HCT116 (cell line): ENCODE data around the gene ZNF618. TPM values are rescaled to one million over a fixed set of nuclear protein-coding genes. Genes with fewer than 3 reads are reported as not detected.

ENCODE experiments used
- ATAC-seq: fragments of 200-7000 bp; cut with Tn5 transposase; 2 replicates; pipeline ENCODE4 v1.9.1; 2020; ENCODE audit warnings: mild to moderate bottlenecking, moderate library complexity
- BruUV-seq: library from RNA; stranded (reverse); fragments of 400-500 nt; replicated peaks from 2 replicates; lab custom pipeline; 2021; lab: Mats Ljungman, UMichigan
- CTCF ChIA-PET: fragments of 300-600 bp; sonication (Branson Sonifier 250); formaldehyde crosslinking; loops from one replicate; lab custom pipeline; 2021; ENCODE audit warnings: antibody characterized with exemption; lab: Charles Lee
- POLR2A ChIA-PET: fragments of 300-600, 350-600 bp; sonication (Branson Sonifier 250); formaldehyde crosslinking; loops from one replicate; lab custom pipeline; 2021; ENCODE audit warnings: antibody characterized with exemption; lab: Charles Lee
- RAD21 ChIA-PET, 2 experiments: fragments of 300-600 bp; sonication (Branson Sonifier 250); formaldehyde crosslinking; loops; one replicate each; lab custom pipeline; 2023; ENCODE audit warnings: low total read pairs in 2 of 2; ENCODE audit not compliant: uncharacterized antibody in 2 of 2, unreplicated experiment in 2 of 2, low non-redundant PET in 1 of 2; lab: Charles Lee
- DNase-seq: peaks from one replicate; pipeline ENCODE4 v3.0.0-alpha.2; 2010; ENCODE audit warnings: low read depth, low spot score
- H2AFZ ChIP-seq: fragments of 200-600 bp; shearing (Covaris generic), sonication (generic); 2 replicates; pipeline ENCODE4 v1.6.1; 2017; ENCODE audit warnings: low read depth, mixed run types, mixed read lengths, antibody characterized with exemption, low read length; ENCODE audit not compliant: poor library complexity, severe bottlenecking
- H3K27ac ChIP-seq: 2 replicates; pipeline ENCODE4 v1.5.1; 2012; ENCODE audit warnings: low read depth, low read length
- H3K27me3 ChIP-seq: fragments of 200-600 bp; sonication (generic); 2 replicates; pipeline ENCODE4 v1.6.1; 2016; ENCODE audit warnings: mixed run types, low read length, mixed read lengths; ENCODE audit not compliant: insufficient read depth
- H3K36me3 ChIP-seq, 2 experiments: fragments of 200-500 bp in 1 of 2; fragments of 200-600 bp in 1 of 2; sonication (Bioruptor generic) in 1 of 2; sonication (generic) in 1 of 2; 2 replicates each; pipeline versions ENCODE4 v1.5.1 to v1.6.1; 2014 to 2016; ENCODE audit warnings: low read length in 2 of 2, inconsistent platforms in 1 of 2, mixed read lengths in 1 of 2, mixed run types in 1 of 2; ENCODE audit not compliant: insufficient read depth in 2 of 2, control insufficient read depth in 1 of 2
- H3K4me1 ChIP-seq, 2 experiments: fragments of 200-600 bp in 1 of 2; sonication (generic) in 1 of 2; 2 replicates each; pipeline versions ENCODE4 v1.5.1 to v1.6.1; 2012 to 2017; ENCODE audit warnings: low read length in 2 of 2, inconsistent platforms in 1 of 2, mild to moderate bottlenecking in 1 of 2, mixed read lengths in 1 of 2, mixed run types in 1 of 2, moderate library complexity in 1 of 2; ENCODE audit not compliant: insufficient read depth in 2 of 2, control insufficient read depth in 1 of 2
- H3K4me2 ChIP-seq: fragments of 200-600 bp; sonication (generic); 2 replicates; pipeline ENCODE4 v1.6.1; 2017; ENCODE audit warnings: mixed run types, low read length, mixed read lengths
- H3K4me3 ChIP-seq, 2 experiments: fragments of 200-600 bp in 1 of 2; sonication (generic) in 1 of 2; replicated peaks in 1 of 2; 2 replicates each; pipeline ENCODE4 v1.5.1; 2011 to 2016; ENCODE audit warnings: low read length in 2 of 2, control low read depth in 1 of 2, low read depth in 1 of 2, mild to moderate bottlenecking in 1 of 2, mixed read lengths in 1 of 2, mixed run types in 1 of 2
- H3K79me2 ChIP-seq: fragments of 200-600 bp; sonication (generic); 2 replicates; pipeline ENCODE4 v1.6.1; 2017; ENCODE audit warnings: mild to moderate bottlenecking, mixed run types, low read length, moderate library complexity, mixed read lengths; ENCODE audit not compliant: insufficient read depth
- H3K9ac ChIP-seq: fragments of 200-600 bp; sonication (generic); 2 replicates; pipeline ENCODE4 v1.6.1; 2016; ENCODE audit warnings: low read length, mixed read lengths
- H3K9me2 ChIP-seq: fragments of 200-600 bp; sonication (generic), shearing (Covaris generic); 2 replicates; pipeline ENCODE4 v1.6.1; 2017; ENCODE audit warnings: mixed run types, mild to moderate bottlenecking, moderate library complexity; ENCODE audit not compliant: insufficient read depth
- H3K9me3 ChIP-seq, 2 experiments: fragments of 200-500 bp in 1 of 2; fragments of 200-600 bp in 1 of 2; sonication (Bioruptor generic) in 1 of 2; sonication (generic) in 1 of 2; 2 replicates each; pipeline ENCODE4 v1.6.1; 2014 to 2017; ENCODE audit warnings: low read length in 2 of 2, mixed read lengths in 2 of 2, inconsistent platforms in 1 of 2, low read depth in 1 of 2, mild to moderate bottlenecking in 1 of 2, mixed run types in 1 of 2, moderate library complexity in 1 of 2; ENCODE audit not compliant: control insufficient read depth in 1 of 2, insufficient read depth in 1 of 2
- H4K20me1 ChIP-seq: fragments of 200-600 bp; sonication (generic), shearing (Covaris generic); 2 replicates; pipeline ENCODE4 v1.6.1; 2017; ENCODE audit warnings: mixed run types, mild to moderate bottlenecking, moderate library complexity; ENCODE audit not compliant: insufficient read depth
- EZH2phosphoT487 ChIP-seq: fragments of 200-600 bp; IDR thresholded peaks from 2 replicates; pipeline ENCODE4 v1.6.1; 2018; ENCODE audit warnings: antibody characterized with exemption, borderline replicate concordance
- POLR2A ChIP-seq: IDR thresholded peaks from 2 replicates; pipeline ENCODE4 v1.7.0; 2011; ENCODE audit warnings: borderline replicate concordance; ENCODE audit not compliant: insufficient read depth, insufficient read length; ENCODE audit errors: extremely low read depth
- RAD21 ChIP-seq: IDR thresholded peaks from 2 replicates; pipeline ENCODE4 v1.6.1; 2012; ENCODE audit warnings: low read depth, mild to moderate bottlenecking
- TCF7L2 ChIP-seq: IDR thresholded peaks from 2 replicates; pipeline ENCODE4 v1.7.0; 2011; ENCODE audit warnings: borderline replicate concordance, inconsistent platforms; ENCODE audit not compliant: insufficient read depth, insufficient read length; ENCODE audit errors: extremely low read depth
- ZFX ChIP-seq: fragments of 450-650 bp; IDR thresholded peaks from 2 replicates; pipeline ENCODE4 v1.6.1; 2017
- intact Hi-C: fragments of 100-400 bp; cut with micrococcal nuclease; formaldehyde crosslinking; loops from 2 replicates; pipeline ENCODE4 v1.10.0; 2022
- total RNA-seq: library from RNA; stranded (reverse); gene quantifications from one replicate; pipeline ENCODE4 v1.2.1, GENCODE V29; 2021; ENCODE audit not compliant: unreplicated experiment
- TF ChIP-seq, protein P1 (sequence below): IDR thresholded peaks from 2 replicates; pipeline ENCODE4 v1.6.1; 2012; ENCODE audit warnings: low read depth

ZNF618 gene
- total RNA-seq, 1 experiment from 2014 or later: 13.5 TPM

DNA sequence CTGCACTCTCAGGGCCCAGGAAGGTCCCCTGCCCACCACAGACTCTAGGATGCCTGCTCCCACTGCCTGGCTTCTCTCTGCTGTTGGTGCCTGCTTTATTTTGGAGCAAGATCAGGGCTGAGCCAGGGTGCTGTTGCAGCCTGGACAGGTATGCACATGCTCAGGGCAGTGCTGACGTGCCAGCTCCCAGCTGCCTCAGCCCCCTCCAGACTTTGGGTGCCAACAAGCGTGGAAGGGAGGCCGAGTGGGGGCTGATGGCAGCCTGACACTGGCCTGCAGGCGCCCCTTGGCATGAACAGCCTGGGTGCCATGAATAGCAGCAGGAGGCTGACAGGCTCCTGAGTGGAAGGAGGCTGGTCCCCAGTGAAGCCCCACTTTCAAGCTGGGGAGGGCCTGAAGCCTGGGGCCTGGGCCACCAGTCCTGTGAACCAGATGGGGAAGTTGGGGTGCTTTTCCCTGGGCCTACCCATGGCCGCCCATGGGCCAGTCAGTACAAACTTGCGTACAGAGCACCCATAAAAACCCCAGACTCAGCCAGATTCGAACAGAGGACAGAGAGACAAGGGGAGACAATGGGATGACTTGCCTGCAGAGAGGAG, 195.2 kb downstream of the ZNF618 start:
- Histone ChIP-seq H3K27me3 (peaks cover 11% of the 10 kb centered on the region), H3K4me1 (no peaks in the 10 kb centered on the region), H3K27ac (no peak overlapping the region), H2AFZ (no peak overlapping the region), H3K36me3 (no peaks in the 10 kb centered on the region), H3K9me3 (no peaks in the 10 kb centered on the region), H3K79me2 (no peaks in the 10 kb centered on the region), H3K4me3 (no peak overlapping the region), H4K20me1 (no peaks in the 10 kb centered on the region), H3K9me2 (no peaks in the 10 kb centered on the region), H3K4me2 (no peak overlapping the region), H3K9ac (no peak overlapping the region)
- ChIA-PET CTCF (no interaction called here), RAD21 (no interaction called here), POLR2A (no interaction called here)
- intact Hi-C loops: no loop called here
- no TSS peak for BruUV-seq
- ATAC-seq: no peak
- DNase-seq: no peak
- TF ChIP-seq RAD21: no peak
- TF ChIP-seq TCF7L2: no peak
- no peak for TF ChIP-seq ZFX
- TF ChIP-seq, protein P1, sequence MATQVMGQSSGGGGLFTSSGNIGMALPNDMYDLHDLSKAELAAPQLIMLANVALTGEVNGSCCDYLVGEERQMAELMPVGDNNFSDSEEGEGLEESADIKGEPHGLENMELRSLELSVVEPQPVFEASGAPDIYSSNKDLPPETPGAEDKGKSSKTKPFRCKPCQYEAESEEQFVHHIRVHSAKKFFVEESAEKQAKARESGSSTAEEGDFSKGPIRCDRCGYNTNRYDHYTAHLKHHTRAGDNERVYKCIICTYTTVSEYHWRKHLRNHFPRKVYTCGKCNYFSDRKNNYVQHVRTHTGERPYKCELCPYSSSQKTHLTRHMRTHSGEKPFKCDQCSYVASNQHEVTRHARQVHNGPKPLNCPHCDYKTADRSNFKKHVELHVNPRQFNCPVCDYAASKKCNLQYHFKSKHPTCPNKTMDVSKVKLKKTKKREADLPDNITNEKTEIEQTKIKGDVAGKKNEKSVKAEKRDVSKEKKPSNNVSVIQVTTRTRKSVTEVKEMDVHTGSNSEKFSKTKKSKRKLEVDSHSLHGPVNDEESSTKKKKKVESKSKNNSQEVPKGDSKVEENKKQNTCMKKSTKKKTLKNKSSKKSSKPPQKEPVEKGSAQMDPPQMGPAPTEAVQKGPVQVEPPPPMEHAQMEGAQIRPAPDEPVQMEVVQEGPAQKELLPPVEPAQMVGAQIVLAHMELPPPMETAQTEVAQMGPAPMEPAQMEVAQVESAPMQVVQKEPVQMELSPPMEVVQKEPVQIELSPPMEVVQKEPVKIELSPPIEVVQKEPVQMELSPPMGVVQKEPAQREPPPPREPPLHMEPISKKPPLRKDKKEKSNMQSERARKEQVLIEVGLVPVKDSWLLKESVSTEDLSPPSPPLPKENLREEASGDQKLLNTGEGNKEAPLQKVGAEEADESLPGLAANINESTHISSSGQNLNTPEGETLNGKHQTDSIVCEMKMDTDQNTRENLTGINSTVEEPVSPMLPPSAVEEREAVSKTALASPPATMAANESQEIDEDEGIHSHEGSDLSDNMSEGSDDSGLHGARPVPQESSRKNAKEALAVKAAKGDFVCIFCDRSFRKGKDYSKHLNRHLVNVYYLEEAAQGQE: no peak
- no peak for TF ChIP-seq EZH2phosphoT487
- no peak for TF ChIP-seq POLR2A
